ENCODE data around the gene NSUN2. TPM values are rescaled to one million over a fixed set of nuclear protein-coding genes. Genes with fewer than 3 reads are reported as not detected.

Gene NSUN2
- polyA plus RNA-seq, 1 donor from 2014 or later, result 47.5 TPM

DNA sequence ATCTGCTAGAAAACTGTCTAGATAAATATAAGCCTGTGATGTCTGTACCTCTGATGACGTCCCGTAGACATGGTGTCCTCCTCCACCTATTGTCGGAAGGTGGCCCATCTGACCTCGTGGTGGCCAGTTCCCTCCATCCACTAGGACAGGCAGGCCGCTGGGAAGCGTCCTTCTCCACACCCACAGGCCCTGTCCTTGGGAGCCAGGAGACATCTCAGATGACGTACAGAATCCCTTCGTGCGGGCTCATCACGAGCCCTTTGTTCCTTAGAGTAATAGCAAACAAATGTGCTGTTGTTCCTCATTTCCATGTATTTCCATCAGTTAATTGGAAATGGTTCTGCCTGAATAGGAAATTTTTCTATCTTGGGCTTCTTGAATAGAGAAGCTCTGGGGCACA lies 42.0 kb upstream of the NSUN2 start:
- H3K27me3 ChIP-seq (ENCODE audit: insufficient read depth, low read depth, low read length), result no peaks in the 10 kb centered on the region
- no peaks in the 10 kb centered on the region for H4K20me1 ChIP-seq (ENCODE audit: insufficient read depth)
- no peak overlapping the region for H2AFZ ChIP-seq (ENCODE audit: low read depth, low read length)
- no peak overlapping the region for H3K4me3 ChIP-seq (ENCODE audit: low read length)
- H3K79me2 ChIP-seq (replicated peaks; ENCODE audit: insufficient read depth, low read length), result no peaks in the 10 kb centered on the region
- no peaks in the 10 kb centered on the region for H3K9me3 ChIP-seq (ENCODE audit: low read length)
- no peaks in the 10 kb centered on the region for H3F3A ChIP-seq (ENCODE audit: insufficient read depth, low read length, poor library complexity, severe bottlenecking)
- TF ChIP-seq EZH2 (IDR thresholded peaks at IDR 0.05; ENCODE audit: borderline replicate concordance, insufficient read depth, low read length, poor library complexity, severe bottlenecking), result no peak
- TF ChIP-seq RAD21 (conservative IDR thresholded peaks at IDR 0.05), result no peak
- no peak for TF ChIP-seq EP300 (conservative IDR thresholded peaks at IDR 0.05; ENCODE audit: poor library complexity, severe bottlenecking)
- no peak for TF ChIP-seq TAF1 (IDR thresholded peaks at IDR 0.05; ENCODE audit: low read depth)
- TF ChIP-seq SMC3 (conservative IDR thresholded peaks at IDR 0.05; ENCODE audit: poor library complexity), result no peak
- no peak for TF ChIP-seq MXI1 (conservative IDR thresholded peaks at IDR 0.05; ENCODE audit: poor library complexity, severe bottlenecking)
- TF ChIP-seq, protein P1, sequence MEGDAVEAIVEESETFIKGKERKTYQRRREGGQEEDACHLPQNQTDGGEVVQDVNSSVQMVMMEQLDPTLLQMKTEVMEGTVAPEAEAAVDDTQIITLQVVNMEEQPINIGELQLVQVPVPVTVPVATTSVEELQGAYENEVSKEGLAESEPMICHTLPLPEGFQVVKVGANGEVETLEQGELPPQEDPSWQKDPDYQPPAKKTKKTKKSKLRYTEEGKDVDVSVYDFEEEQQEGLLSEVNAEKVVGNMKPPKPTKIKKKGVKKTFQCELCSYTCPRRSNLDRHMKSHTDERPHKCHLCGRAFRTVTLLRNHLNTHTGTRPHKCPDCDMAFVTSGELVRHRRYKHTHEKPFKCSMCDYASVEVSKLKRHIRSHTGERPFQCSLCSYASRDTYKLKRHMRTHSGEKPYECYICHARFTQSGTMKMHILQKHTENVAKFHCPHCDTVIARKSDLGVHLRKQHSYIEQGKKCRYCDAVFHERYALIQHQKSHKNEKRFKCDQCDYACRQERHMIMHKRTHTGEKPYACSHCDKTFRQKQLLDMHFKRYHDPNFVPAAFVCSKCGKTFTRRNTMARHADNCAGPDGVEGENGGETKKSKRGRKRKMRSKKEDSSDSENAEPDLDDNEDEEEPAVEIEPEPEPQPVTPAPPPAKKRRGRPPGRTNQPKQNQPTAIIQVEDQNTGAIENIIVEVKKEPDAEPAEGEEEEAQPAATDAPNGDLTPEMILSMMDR (IDR thresholded peaks at IDR 0.05; ENCODE audit: poor library complexity, severe bottlenecking), result no peak
- TF ChIP-seq, protein P2, sequence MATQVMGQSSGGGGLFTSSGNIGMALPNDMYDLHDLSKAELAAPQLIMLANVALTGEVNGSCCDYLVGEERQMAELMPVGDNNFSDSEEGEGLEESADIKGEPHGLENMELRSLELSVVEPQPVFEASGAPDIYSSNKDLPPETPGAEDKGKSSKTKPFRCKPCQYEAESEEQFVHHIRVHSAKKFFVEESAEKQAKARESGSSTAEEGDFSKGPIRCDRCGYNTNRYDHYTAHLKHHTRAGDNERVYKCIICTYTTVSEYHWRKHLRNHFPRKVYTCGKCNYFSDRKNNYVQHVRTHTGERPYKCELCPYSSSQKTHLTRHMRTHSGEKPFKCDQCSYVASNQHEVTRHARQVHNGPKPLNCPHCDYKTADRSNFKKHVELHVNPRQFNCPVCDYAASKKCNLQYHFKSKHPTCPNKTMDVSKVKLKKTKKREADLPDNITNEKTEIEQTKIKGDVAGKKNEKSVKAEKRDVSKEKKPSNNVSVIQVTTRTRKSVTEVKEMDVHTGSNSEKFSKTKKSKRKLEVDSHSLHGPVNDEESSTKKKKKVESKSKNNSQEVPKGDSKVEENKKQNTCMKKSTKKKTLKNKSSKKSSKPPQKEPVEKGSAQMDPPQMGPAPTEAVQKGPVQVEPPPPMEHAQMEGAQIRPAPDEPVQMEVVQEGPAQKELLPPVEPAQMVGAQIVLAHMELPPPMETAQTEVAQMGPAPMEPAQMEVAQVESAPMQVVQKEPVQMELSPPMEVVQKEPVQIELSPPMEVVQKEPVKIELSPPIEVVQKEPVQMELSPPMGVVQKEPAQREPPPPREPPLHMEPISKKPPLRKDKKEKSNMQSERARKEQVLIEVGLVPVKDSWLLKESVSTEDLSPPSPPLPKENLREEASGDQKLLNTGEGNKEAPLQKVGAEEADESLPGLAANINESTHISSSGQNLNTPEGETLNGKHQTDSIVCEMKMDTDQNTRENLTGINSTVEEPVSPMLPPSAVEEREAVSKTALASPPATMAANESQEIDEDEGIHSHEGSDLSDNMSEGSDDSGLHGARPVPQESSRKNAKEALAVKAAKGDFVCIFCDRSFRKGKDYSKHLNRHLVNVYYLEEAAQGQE (IDR thresholded peaks at IDR 0.05; ENCODE audit: borderline replicate concordance), result no peak
- TF ChIP-seq POLR2AphosphoS5 (IDR thresholded peaks at IDR 0.05), result no peak
- no peaks in the 10 kb centered on the region for H3K36me3 ChIP-seq (ENCODE audit: insufficient read depth, low read length)
- no peak overlapping the region for H3K27ac ChIP-seq (ENCODE audit: low read length)
- H3K4me2 ChIP-seq (ENCODE audit: low read length), result no peak overlapping the region
- H3K9ac ChIP-seq (ENCODE audit: low read length), result no peak overlapping the region
- no peaks in the 10 kb centered on the region for H3K9me2 ChIP-seq (ENCODE audit: insufficient read depth, low read length)

GRCh38 chr5:6674421-6674820 lies 41.6 kb upstream of the NSUN2 start:
- H3K9me3 ChIP-seq (ENCODE audit: low read length), result no peaks in the 10 kb centered on the region
- no peak overlapping the region for H2AFZ ChIP-seq (ENCODE audit: low read depth, low read length)
- no peaks in the 10 kb centered on the region for H3K27me3 ChIP-seq (ENCODE audit: insufficient read depth, low read depth, low read length)
- H3K9ac ChIP-seq (ENCODE audit: low read length), result no peak overlapping the region
- no peaks in the 10 kb centered on the region for H4K20me1 ChIP-seq (ENCODE audit: insufficient read depth)
- no peak overlapping the region for H3K4me3 ChIP-seq (ENCODE audit: low read length)
- H3K79me2 ChIP-seq (replicated peaks; ENCODE audit: insufficient read depth, low read length), result no peaks in the 10 kb centered on the region
- no peak for TF ChIP-seq POLR2AphosphoS5 (IDR thresholded peaks at IDR 0.05)
- no peak for TF ChIP-seq SMC3 (conservative IDR thresholded peaks at IDR 0.05; ENCODE audit: poor library complexity)
- no peak for TF ChIP-seq EP300 (conservative IDR thresholded peaks at IDR 0.05; ENCODE audit: poor library complexity, severe bottlenecking)
- TF ChIP-seq RAD21 (conservative IDR thresholded peaks at IDR 0.05), result no peak
- TF ChIP-seq, protein P1 (IDR thresholded peaks at IDR 0.05; ENCODE audit: poor library complexity, severe bottlenecking), result no peak
- no peak for TF ChIP-seq MXI1 (conservative IDR thresholded peaks at IDR 0.05; ENCODE audit: poor library complexity, severe bottlenecking)
- no peak for TF ChIP-seq EZH2 (IDR thresholded peaks at IDR 0.05; ENCODE audit: borderline replicate concordance, insufficient read depth, low read length, poor library complexity, severe bottlenecking)
- TF ChIP-seq TAF1 (IDR thresholded peaks at IDR 0.05; ENCODE audit: low read depth), result no peak
- TF ChIP-seq, protein P2 (IDR thresholded peaks at IDR 0.05; ENCODE audit: borderline replicate concordance), result no peak
- no peaks in the 10 kb centered on the region for H3K36me3 ChIP-seq (ENCODE audit: insufficient read depth, low read length)
- no peak overlapping the region for H3K27ac ChIP-seq (ENCODE audit: low read length)
- no peaks in the 10 kb centered on the region for H3F3A ChIP-seq (ENCODE audit: insufficient read depth, low read length, poor library complexity, severe bottlenecking)
- no peaks in the 10 kb centered on the region for H3K9me2 ChIP-seq (ENCODE audit: insufficient read depth, low read length)
- H3K4me2 ChIP-seq (ENCODE audit: low read length), result no peak overlapping the region

Data from neural cell (in vitro differentiated cells).